ENCODE data around the gene NEK4.
"Not testable (repeated sequence)": the region's sequence is repeated elsewhere in the genome, so short reads cannot be mapped to it uniquely, and the experiment has no call there.

The NEK4 gene

GRCh38 chr3:52731590-52731989 is 39.1 kb downstream of the NEK4 start:
- DNase-seq, result no peak

GRCh38 chr3:52730681-52731080 is 40.1 kb downstream of the NEK4 start:
- no peak for DNase-seq

- not testable (repeated sequence) for DNase-seq
Measured at GRCh38 chr3:52728753-52729152, 42.0 kb downstream of the NEK4 start.

GRCh38 chr3:52724511-52724910 is 46.2 kb downstream of the NEK4 start:
- no peak for DNase-seq

- no peak for DNase-seq
Measured at GRCh38 chr3:52723935-52724334, 46.8 kb downstream of the NEK4 start.

- no peak for DNase-seq
Measured at GRCh38 chr3:52722491-52722890, 48.2 kb downstream of the NEK4 start.

- no peak for DNase-seq
Measured at GRCh38 chr3:52721730-52722008, 49.1 kb downstream of the NEK4 start.

GRCh38 chr3:52721002-52721729 is 49.6 kb downstream of the NEK4 start:
- DNase-seq, result peak; percentile 41 to 71 (median 56)

- no peak for DNase-seq
Measured at GRCh38 chr3:52719618-52720017, 51.1 kb downstream of the NEK4 start.

GRCh38 chr3:52715714-52716305 is 54.9 kb downstream of the NEK4 start:
- DNase-seq, result peak; percentile 8 to 57 (median 36)

GRCh38 chr3:52714335-52715302 is 56.1 kb downstream of the NEK4 start:
- no peak for DNase-seq

- no peak for DNase-seq
Measured at GRCh38 chr3:52712291-52713212, 58.2 kb downstream of the NEK4 start.

GRCh38 chr3:52710512-52710911 is 60.2 kb downstream of the NEK4 start:
- no peak for DNase-seq

- DNase-seq, result no peak
Measured at GRCh38 chr3:52707585-52707984, 63.2 kb downstream of the NEK4 start.

GRCh38 chr3:52705688-52706686 is 64.8 kb downstream of the NEK4 start, which contains the start of the genes GLT8D1 and SPCS1:
Gene GLT8D1 (minus strand): TSS chr3:52705791. CDS start chr3:52700460, 5,331 bp downstream.
Gene SPCS1 (plus strand): TSS chr3:52706106. CDS start chr3:52706247, 141 bp downstream.
- peak; percentile 90 to 97 (median 94) for DNase-seq

- DNase-seq, result no peak
Measured at GRCh38 chr3:52705438-52705687, 65.4 kb downstream of the NEK4 start.

- DNase-seq, result no peak
Measured at GRCh38 chr3:52704611-52705437, 65.9 kb downstream of the NEK4 start.

GRCh38 chr3:52703341-52703740 is 67.4 kb downstream of the NEK4 start:
- no peak for DNase-seq

GRCh38 chr3:52697632-52697965 is 73.1 kb downstream of the NEK4 start:
- no peak for DNase-seq
